ENCODE results near the gene FSTL4.

FSTL4 gene

DNA sequence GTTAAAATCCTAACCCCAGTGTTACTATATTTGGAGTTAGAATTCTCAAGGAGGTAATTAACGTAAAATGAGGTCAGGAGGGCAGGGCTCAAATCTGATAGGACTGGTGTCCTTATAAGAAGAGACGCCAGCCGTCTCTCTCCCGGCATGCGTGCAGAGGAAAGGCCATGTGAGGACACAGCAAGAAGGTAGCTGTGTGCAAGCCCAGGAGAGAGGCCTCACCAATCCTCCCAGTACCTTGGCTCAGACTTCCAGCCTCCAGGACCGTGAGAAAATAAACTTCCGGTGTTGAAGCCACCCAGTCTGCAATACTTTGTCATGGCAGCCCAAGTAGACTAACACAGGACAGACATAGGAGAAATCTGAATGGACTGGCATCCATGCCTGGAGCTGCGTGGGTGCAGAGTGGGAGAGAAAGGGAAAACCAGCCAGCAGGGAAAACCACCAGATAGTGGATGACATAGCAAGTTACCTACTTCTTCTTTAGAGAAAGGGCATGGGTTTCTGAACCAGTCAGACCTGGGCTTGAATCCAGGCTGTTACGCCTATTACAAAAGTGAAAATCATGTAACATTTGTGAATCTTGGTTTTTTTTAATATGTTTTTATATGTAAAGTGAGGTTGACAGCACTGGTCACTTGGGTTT is 89.2 kb downstream of the FSTL4 start:
- H3K27me3 ChIP-seq = no peaks in the 10 kb centered on the region
- H3K9me3 ChIP-seq = no peaks in the 10 kb centered on the region
- H4K20me1 ChIP-seq = no peaks in the 10 kb centered on the region
- no peak overlapping the region for H3K27ac ChIP-seq
- no peaks in the 10 kb centered on the region for H3K4me1 ChIP-seq
- H3K4me2 ChIP-seq = no peak overlapping the region
- TF ChIP-seq Cebpa-rat (IDR thresholded peaks at IDR 0.05) = no peak
- no peak overlapping the region for H3K9ac ChIP-seq
- H3K36me3 ChIP-seq = no peaks in the 10 kb centered on the region
- no peak overlapping the region for H3K4me3 ChIP-seq

DNA sequence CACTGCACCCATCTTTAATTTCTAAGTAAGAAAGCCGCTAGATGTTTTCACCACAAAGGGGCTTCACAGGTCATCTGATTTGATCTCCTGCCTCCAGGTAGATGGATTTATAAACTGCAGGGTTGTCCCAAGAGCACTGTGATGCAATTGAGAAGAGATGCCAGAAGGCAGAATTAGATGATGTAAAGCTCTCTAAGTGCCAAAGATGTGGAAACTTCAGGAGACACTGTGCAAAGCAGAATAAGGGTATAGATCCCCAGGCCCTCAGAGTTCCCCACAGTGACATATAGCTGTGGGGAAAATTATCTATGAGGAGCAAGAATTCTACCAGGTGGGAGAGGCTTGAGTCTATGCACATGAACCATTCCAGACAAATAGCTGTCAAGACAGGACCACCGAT is 90.5 kb downstream of the FSTL4 start:
- Histone ChIP-seq H3K4me3 (no peak overlapping the region), H3K9ac (no peak overlapping the region), H3K27me3 (no peaks in the 10 kb centered on the region), H3K36me3 (no peaks in the 10 kb centered on the region), H3K9me3 (no peaks in the 10 kb centered on the region), H3K27ac (no peak overlapping the region), H3K4me2 (no peak overlapping the region), H4K20me1 (no peaks in the 10 kb centered on the region), H3K4me1 (no peaks in the 10 kb centered on the region)
- TF ChIP-seq Cebpa-rat (IDR thresholded peaks at IDR 0.05) = no peak

DNA sequence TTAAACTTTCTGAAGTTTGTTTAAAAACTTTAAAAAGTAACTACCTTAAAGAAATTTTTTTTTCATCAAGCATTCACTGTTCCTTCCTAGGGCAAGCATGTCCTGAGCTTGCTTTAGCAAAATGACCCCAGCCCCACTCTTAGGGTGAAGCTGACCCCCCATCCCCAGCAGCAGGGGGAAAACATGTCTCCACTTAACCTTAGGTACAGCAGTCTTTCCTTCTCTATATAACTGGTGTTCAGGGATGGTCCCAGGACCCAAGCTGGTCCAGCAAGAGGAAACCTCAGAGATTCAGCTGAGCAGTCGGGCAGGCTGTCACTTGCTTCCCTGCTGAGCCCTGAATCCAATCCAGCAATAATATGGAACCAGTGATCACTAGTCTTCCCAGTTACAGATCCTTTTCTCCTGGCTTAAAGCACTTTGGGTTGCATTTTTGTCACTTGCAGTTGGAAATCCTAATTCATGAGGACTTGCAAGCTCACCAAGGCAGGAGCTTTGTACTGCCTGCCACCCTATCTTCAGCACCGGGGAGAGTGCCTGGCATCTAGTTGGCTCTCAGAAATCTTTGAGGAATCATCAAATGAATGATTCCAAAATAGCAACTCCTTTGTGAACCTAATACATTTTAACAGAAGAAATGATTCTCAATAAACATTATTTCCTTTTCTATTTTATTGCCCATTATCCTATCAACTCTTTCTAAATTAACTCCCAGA is 91.2 kb downstream of the FSTL4 start:
- no peaks in the 10 kb centered on the region for H3K27me3 ChIP-seq

DNA sequence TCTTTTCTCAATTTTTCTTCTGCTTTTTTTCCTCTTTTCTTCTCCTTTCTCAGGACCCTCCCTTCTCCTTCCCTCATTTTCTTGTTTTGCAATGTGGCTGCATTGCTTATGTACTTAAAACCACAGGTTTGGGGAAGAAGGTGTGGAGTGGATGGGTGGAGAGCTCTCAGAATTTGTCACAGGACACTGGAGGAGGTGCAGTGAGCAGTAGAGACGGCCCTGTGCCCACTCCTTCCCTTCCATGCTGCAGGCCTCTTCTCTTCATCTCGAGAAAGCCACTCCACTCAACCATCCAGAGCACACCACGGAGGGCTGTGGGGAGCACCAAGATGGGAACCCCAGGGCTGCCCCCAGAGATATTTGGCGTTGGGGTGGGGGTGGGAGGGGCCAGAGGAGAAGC is 92.3 kb downstream of the FSTL4 start:
- TF ChIP-seq Cebpa-rat (IDR thresholded peaks at IDR 0.05) = no peak
- Histone ChIP-seq H3K27me3 (no peaks in the 10 kb centered on the region), H3K4me2 (no peak overlapping the region), H3K27ac (no peak overlapping the region), H3K36me3 (no peaks in the 10 kb centered on the region), H3K4me1 (no peaks in the 10 kb centered on the region), H4K20me1 (no peaks in the 10 kb centered on the region), H3K4me3 (no peak overlapping the region), H3K9ac (no peak overlapping the region), H3K9me3 (no peaks in the 10 kb centered on the region)

More for the DNA sequence above, 91.2 kb downstream of the FSTL4 start:
- no peak overlapping the region for H3K27ac ChIP-seq
- no peaks in the 10 kb centered on the region for H3K9me3 ChIP-seq
- no peak overlapping the region for H3K4me3 ChIP-seq
- no peaks in the 10 kb centered on the region for H3K4me1 ChIP-seq
- no peak for TF ChIP-seq Cebpa-rat (IDR thresholded peaks at IDR 0.05)
- H3K9ac ChIP-seq = no peak overlapping the region
- H4K20me1 ChIP-seq = no peaks in the 10 kb centered on the region
- H3K36me3 ChIP-seq = no peaks in the 10 kb centered on the region
- no peak overlapping the region for H3K4me2 ChIP-seq

DNA sequence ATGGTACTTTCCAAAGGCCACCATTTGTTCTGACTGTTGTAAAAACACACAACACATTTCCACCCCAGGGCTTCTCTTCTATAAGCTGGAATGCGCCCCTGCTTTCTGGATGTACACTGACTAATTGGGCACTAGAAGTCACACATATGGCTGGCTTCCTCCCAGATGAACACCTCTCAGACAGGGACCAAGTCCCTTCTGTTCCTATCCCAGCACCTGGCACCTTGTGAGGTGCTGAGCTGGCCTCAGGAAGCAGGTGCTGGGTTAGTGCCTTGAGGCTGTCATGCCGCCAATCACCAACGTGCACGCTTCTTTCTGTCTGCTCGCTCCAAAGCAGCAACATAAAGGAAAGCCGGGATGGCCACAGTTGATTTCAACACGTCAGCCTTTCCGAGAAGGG is 93.2 kb downstream of the FSTL4 start:
- H3K36me3 ChIP-seq = no peaks in the 10 kb centered on the region
- no peak overlapping the region for H3K27ac ChIP-seq
- no peaks in the 10 kb centered on the region for H3K4me1 ChIP-seq
- H3K9ac ChIP-seq = no peak overlapping the region
- H3K9me3 ChIP-seq = no peaks in the 10 kb centered on the region
- no peaks in the 10 kb centered on the region for H3K27me3 ChIP-seq
- H3K4me2 ChIP-seq = no peak overlapping the region
- H3K4me3 ChIP-seq = no peak overlapping the region
- no peak for TF ChIP-seq Cebpa-rat (IDR thresholded peaks at IDR 0.05)
- no peaks in the 10 kb centered on the region for H4K20me1 ChIP-seq

DNA sequence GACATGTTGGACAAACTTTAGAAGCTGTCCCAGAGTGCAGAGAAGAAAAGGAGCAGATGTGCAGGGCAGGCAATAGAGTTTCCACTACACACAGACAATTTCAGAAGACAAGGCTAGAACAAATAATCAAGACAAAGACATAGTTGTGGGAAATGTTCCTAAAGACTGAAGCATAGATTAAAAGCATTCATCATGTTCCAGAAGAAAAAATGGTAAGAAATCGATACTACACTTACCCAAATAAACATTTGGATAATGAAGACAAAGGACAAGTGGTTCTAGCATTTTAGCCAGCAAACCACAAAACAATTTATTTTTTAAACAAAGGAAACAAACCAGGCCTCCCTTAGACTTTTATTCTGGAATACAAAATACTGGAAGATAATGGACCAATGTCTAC is 97.9 kb downstream of the FSTL4 start:
- Histone ChIP-seq H3K9ac (no peak overlapping the region), H3K4me3 (no peak overlapping the region), H3K4me2 (no peak overlapping the region), H3K36me3 (no peaks in the 10 kb centered on the region), H3K27me3 (no peaks in the 10 kb centered on the region), H3K27ac (no peak overlapping the region), H4K20me1 (no peaks in the 10 kb centered on the region), H3K9me3 (no peaks in the 10 kb centered on the region), H3K4me1 (peaks cover 9% of the 10 kb centered on the region)
- no peak for TF ChIP-seq Cebpa-rat (IDR thresholded peaks at IDR 0.05)

DNA sequence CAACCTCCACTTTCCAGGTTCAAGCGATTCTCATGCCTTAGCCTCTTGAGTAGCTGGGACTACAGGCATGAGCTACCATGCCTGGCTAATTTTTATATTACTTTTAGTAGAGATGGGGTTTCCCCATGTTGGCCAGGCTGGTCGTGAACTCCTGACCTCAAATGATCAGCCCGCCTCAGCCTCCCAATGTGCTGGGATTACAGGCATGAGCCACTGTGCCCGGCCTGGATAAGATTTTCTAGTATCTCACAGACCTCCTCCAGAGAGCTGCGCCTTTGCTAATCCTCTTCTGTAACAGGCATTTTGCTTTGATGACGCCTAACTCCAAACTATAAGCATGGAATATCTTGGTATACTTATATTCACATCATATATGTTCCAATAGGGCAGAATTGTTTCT is 99.4 kb downstream of the FSTL4 start:
- Histone ChIP-seq H3K27me3 (no peaks in the 10 kb centered on the region), H3K4me2 (no peak overlapping the region), H3K4me3 (no peak overlapping the region), H4K20me1 (no peaks in the 10 kb centered on the region), H3K36me3 (no peaks in the 10 kb centered on the region), H3K4me1 (peaks cover 17% of the 10 kb centered on the region), H3K9me3 (no peaks in the 10 kb centered on the region), H3K27ac (no peak overlapping the region), H3K9ac (no peak overlapping the region)
- no peak for TF ChIP-seq Cebpa-rat (IDR thresholded peaks at IDR 0.05)

DNA sequence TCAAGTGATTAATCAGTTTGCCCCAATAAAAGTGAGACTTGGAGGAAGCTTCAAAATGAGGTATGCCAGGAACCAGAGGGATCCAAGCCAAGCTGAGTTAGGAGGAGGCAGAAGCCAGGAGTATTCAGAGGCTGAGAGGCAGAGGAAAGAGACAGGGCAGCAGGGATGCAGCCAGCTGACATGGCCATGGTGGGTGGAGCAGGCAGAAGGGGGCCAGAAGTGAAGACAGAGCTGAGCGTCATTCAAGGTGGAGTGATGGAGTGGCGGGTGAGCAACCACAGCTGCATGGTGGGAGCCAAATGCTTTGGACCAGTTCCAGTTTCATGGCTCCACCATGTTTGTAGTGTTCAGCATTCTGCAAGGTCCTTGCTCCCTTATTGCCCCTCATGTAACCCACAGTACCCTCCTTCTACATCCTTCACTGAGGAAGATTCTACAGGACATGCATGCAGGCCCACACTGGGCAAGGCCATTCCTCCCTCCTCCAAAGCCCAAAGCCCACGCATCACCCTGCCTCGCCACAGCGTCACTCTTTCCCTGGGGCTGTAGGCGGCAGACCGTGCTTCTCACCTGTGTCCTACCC is 100.6 kb downstream of the FSTL4 start:
- H4K20me1 ChIP-seq = no peaks in the 10 kb centered on the region
- peaks cover 17% of the 10 kb centered on the region for H3K4me1 ChIP-seq
- no peak overlapping the region for H3K27ac ChIP-seq
- no peaks in the 10 kb centered on the region for H3K36me3 ChIP-seq
- no peak overlapping the region for H3K9ac ChIP-seq
- no peak for TF ChIP-seq Cebpa-rat (IDR thresholded peaks at IDR 0.05)
- H3K4me3 ChIP-seq = no peak overlapping the region
- H3K27me3 ChIP-seq = no peaks in the 10 kb centered on the region
- no peak overlapping the region for H3K4me2 ChIP-seq
- no peaks in the 10 kb centered on the region for H3K9me3 ChIP-seq

DNA sequence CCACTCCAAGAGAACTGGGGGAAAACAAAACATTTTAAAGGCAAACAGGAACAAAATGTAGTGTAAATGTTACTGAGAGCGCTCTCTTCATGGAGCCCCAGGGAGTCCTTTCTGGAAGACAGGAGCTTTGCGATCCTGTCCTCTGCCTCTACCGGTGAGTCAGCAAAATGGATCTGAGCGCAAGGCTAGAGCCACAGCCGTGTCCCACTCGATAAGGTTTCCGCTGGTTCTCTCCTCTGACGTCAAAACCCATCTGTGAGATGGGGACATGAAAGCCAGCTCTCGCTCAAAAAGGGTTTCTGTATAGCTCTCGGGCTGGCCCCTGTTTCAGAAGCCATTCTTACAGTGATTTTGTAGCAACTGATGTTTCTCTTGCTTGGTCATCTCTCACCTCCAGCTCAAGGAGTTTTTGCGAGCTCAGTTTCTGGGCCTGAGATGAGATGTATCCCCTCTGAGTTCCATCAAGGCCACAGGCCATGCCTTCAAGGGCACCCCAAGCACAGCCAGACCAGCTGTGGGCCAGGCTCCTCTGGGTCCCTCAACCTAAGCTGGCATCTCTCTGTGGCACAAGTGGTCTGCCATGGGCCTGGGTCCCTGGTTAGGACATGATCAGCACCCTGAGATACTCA is 101.6 kb downstream of the FSTL4 start:
- peaks cover 17% of the 10 kb centered on the region for H3K4me1 ChIP-seq
- no peaks in the 10 kb centered on the region for H3K9me3 ChIP-seq
- H3K4me3 ChIP-seq = no peak overlapping the region
- no peak overlapping the region for H3K9ac ChIP-seq
- no peak overlapping the region for H3K27ac ChIP-seq
- H4K20me1 ChIP-seq = no peaks in the 10 kb centered on the region
- H3K4me2 ChIP-seq = no peak overlapping the region
- no peaks in the 10 kb centered on the region for H3K36me3 ChIP-seq
- TF ChIP-seq Cebpa-rat (IDR thresholded peaks at IDR 0.05) = no peak
- no peaks in the 10 kb centered on the region for H3K27me3 ChIP-seq

DNA sequence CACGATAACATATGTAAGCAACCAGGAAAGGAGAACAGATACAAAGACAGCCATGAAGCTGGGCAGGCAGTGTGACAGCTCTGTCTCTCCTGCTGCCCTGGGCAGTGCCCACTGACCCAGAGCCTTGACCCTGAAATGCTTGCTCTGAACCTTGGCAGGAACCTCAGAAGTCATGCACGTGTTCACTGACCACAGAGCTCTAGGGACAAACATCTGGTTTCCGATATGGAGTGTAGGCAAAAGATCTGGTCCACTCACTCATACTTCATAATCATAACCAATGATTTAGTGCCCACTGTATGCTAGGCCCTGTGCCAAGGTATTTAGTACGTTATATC is 102.6 kb downstream of the FSTL4 start:
- Histone ChIP-seq H4K20me1 (no peaks in the 10 kb centered on the region), H3K36me3 (no peaks in the 10 kb centered on the region), H3K27ac (peak overlapping the region; percentile 23; the same call in 1 of the 2 replicates), H3K9me3 (no peaks in the 10 kb centered on the region), H3K9ac (no peak overlapping the region), H3K4me3 (no peak overlapping the region), H3K4me1 (peaks cover 17% of the 10 kb centered on the region), H3K4me2 (peak overlapping the region; percentile 48), H3K27me3 (no peaks in the 10 kb centered on the region)
- TF ChIP-seq Cebpa-rat (IDR thresholded peaks at IDR 0.05) = no peak
